Keratinocyte (primary cell): ENCODE measurements around the gene DUSP8. TPM values are rescaled to one million over a fixed set of nuclear protein-coding genes. Genes with fewer than 3 reads are reported as not detected.

Experiments
- DNase-seq: peaks from one replicate; pipeline ENCODE4 v3.0.0-alpha.2; 2011; ENCODE audit warnings: low read depth, missing footprints, low spot score
- FAIRE-seq: peaks from 2 replicates; lab custom pipeline; 2011; peaks lifted over from hg19 to GRCh38; lab: Jason Lieb, UNC
- H2AFZ ChIP-seq: 2 replicates; pipeline ENCODE4 v1.6.0; 2012; ENCODE audit warnings: low read length, control low read depth, inconsistent platforms; ENCODE audit not compliant: control insufficient read depth
- H3K27ac ChIP-seq: 2 replicates; pipeline ENCODE4 v1.5.1; 2011; ENCODE audit warnings: low read length; ENCODE audit not compliant: control insufficient read depth, insufficient read depth
- H3K27me3 ChIP-seq: 3 replicates; pipeline ENCODE4 v1.6.0; 2011; ENCODE audit warnings: low read length; ENCODE audit not compliant: control insufficient read depth, insufficient read depth; ENCODE audit errors: extremely low read depth
- H3K36me3 ChIP-seq, 2 experiments: 2 replicates in 1 of 2; 3 replicates in 1 of 2; pipeline ENCODE4 v1.5.1; 2011; ENCODE audit warnings: low read length in 2 of 2, mild to moderate bottlenecking in 1 of 2; ENCODE audit not compliant: control insufficient read depth in 2 of 2, insufficient read depth in 2 of 2; ENCODE audit errors: extremely low read depth in 1 of 2
- H3K4me1 ChIP-seq: 3 replicates; pipeline ENCODE4 v1.5.1; 2011; ENCODE audit warnings: low read length; ENCODE audit not compliant: control insufficient read depth, insufficient read depth; ENCODE audit errors: extremely low read depth
- H3K4me2 ChIP-seq: 3 replicates; pipeline ENCODE4 v1.6.0; 2011; ENCODE audit warnings: low read depth, low read length; ENCODE audit not compliant: control insufficient read depth, insufficient read depth; ENCODE audit errors: extremely low read depth
- H3K4me3 ChIP-seq, 3 experiments: fragments of 200-600 bp in 1 of 3; sonication (generic) in 1 of 3; 2 replicates in 2 of 3; 3 replicates in 1 of 3; pipeline ENCODE4 v1.5.1; 2011 to 2016; ENCODE audit warnings: low read length in 3 of 3, mild to moderate bottlenecking in 3 of 3, control low read depth in 2 of 3, inconsistent platforms in 1 of 3, low read depth in 1 of 3, mixed read lengths in 1 of 3, mixed run types in 1 of 3, moderate library complexity in 1 of 3; ENCODE audit not compliant: control insufficient read depth in 2 of 3, insufficient read depth in 2 of 3; ENCODE audit errors: extremely low read depth in 1 of 3
- H3K79me2 ChIP-seq: 2 replicates; pipeline ENCODE4 v1.6.0; 2012; ENCODE audit warnings: low read length; ENCODE audit not compliant: control insufficient read depth, insufficient read depth
- H3K9ac ChIP-seq: 3 replicates; pipeline ENCODE4 v1.6.0; 2011; ENCODE audit warnings: low read length; ENCODE audit not compliant: control insufficient read depth, insufficient read depth; ENCODE audit errors: extremely low read depth
- H3K9me1 ChIP-seq: 3 replicates; pipeline ENCODE4 v1.6.0; 2011; ENCODE audit warnings: low read length; ENCODE audit not compliant: control insufficient read depth, insufficient read depth; ENCODE audit errors: extremely low read depth
- H3K9me3 ChIP-seq: 2 replicates; pipeline ENCODE4 v1.5.1; 2012; ENCODE audit warnings: low read depth, low read length; ENCODE audit not compliant: control insufficient read depth
- H4K20me1 ChIP-seq: 3 replicates; pipeline ENCODE4 v1.6.0; 2011; ENCODE audit warnings: low read length; ENCODE audit not compliant: control insufficient read depth, insufficient read depth; ENCODE audit errors: extremely low read depth
- EZH2 ChIP-seq: IDR thresholded peaks from one replicate; pipeline ENCODE4 v1.6.1; 2012; ENCODE audit warnings: inconsistent platforms, mild to moderate bottlenecking, low read length, moderate library complexity
- dilution Hi-C: fragments of 300-500 bp; cut with MboI; formaldehyde crosslinking; loops from one replicate; pipeline ENCODE4 v1.7.0; 2020; ENCODE audit warnings: low sequenced_read_pairs; ENCODE audit not compliant: extremely low pct_ligation_motif_present
- polyA plus RNA-seq, 5 experiments: library from polyadenylated mRNA; depleted of rRNA in 3 of 5; stranded (reverse) in 3 of 5; stranded (forward) in 1 of 5; unstranded in 1 of 5; fragments of >200 nt; gene quantifications; 1 replicate in 1 of 5; 2 replicates in 3 of 5; 3 replicates in 1 of 5; pipeline versions ENCODE4 v1.2.1 to v1.2.3, GENCODE V29; 2011 to 2012; ENCODE audit warnings: missing spikeins in 2 of 5, low read depth in 1 of 5, low replicate concordance in 1 of 5
- TF ChIP-seq, protein P1 (sequence below), 3 experiments: IDR thresholded peaks in 1 of 3; conservative IDR thresholded peaks in 1 of 3; optimal IDR thresholded peaks in 1 of 3; 2 replicates in 2 of 3; 3 replicates in 1 of 3; pipeline versions ENCODE3 to v1.5.1; 2011; ENCODE audit warnings: low read length in 3 of 3, mild to moderate bottlenecking in 3 of 3, moderate library complexity in 2 of 3, control low read depth in 1 of 3, inconsistent platforms in 1 of 3; ENCODE audit not compliant: insufficient read depth in 2 of 3; ENCODE audit errors: extremely low read depth in 1 of 3

Gene DUSP8
- polyA plus RNA-seq, 1 donor (not counting 4 experiments of a cell fraction or from before 2014, with no cell fraction given): 0.58 TPM

DNA sequence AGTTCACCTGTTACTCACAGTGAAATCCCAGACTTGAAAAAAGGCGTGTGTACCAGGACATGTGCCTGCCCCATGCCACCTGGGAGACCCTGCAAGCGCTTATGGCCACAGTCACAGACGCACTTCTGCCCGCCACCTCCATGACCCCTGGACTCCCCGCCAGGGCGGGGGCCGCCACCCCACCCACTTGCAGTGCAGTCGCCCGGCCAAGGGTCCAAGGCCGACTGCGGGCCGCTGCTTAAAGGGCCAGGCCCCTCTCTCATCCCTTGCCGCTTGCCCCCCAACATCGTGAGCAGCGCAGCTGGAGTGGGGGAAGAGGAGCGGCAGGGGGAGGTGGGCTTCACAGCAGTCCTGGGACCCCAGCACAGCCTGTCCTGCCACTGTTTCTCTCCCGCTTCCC lies 10.8 kb downstream of the DUSP8 start:
- no peak overlapping the region for H3K9ac ChIP-seq
- H3K9me1 ChIP-seq: no peaks in the 10 kb centered on the region
- peaks cover 0 to 3% of the 10 kb centered on the region in 2 experiments for H3K36me3 ChIP-seq
- H3K4me3 ChIP-seq: no peak overlapping the region
- H3K9me3 ChIP-seq: no peaks in the 10 kb centered on the region
- no peaks in the 10 kb centered on the region for H4K20me1 ChIP-seq
- TF ChIP-seq EZH2: no peak
- TF ChIP-seq, protein P1, sequence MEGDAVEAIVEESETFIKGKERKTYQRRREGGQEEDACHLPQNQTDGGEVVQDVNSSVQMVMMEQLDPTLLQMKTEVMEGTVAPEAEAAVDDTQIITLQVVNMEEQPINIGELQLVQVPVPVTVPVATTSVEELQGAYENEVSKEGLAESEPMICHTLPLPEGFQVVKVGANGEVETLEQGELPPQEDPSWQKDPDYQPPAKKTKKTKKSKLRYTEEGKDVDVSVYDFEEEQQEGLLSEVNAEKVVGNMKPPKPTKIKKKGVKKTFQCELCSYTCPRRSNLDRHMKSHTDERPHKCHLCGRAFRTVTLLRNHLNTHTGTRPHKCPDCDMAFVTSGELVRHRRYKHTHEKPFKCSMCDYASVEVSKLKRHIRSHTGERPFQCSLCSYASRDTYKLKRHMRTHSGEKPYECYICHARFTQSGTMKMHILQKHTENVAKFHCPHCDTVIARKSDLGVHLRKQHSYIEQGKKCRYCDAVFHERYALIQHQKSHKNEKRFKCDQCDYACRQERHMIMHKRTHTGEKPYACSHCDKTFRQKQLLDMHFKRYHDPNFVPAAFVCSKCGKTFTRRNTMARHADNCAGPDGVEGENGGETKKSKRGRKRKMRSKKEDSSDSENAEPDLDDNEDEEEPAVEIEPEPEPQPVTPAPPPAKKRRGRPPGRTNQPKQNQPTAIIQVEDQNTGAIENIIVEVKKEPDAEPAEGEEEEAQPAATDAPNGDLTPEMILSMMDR (optimal IDR thresholded peaks at IDR 0.05 in 1 of 3, IDR thresholded peaks at IDR 0.05 in 1 of 3, conservative IDR thresholded peaks at IDR 0.05 in 1 of 3; ENCODE audit: extremely low read depth in 1 of 3, insufficient read depth in 2 of 3, low read length in 3 of 3): no peak
- H3K4me1 ChIP-seq: peaks cover 11% of the 10 kb centered on the region
- dilution Hi-C loops: no loop called here
- FAIRE-seq (no peak), DNase-seq (no peak)
- no peaks in the 10 kb centered on the region for H3K79me2 ChIP-seq
- H3K4me2 ChIP-seq: no peak overlapping the region
- no peak overlapping the region for H3K27ac ChIP-seq
- H3K27me3 ChIP-seq: no peaks in the 10 kb centered on the region
- no peak overlapping the region for H2AFZ ChIP-seq

DNA sequence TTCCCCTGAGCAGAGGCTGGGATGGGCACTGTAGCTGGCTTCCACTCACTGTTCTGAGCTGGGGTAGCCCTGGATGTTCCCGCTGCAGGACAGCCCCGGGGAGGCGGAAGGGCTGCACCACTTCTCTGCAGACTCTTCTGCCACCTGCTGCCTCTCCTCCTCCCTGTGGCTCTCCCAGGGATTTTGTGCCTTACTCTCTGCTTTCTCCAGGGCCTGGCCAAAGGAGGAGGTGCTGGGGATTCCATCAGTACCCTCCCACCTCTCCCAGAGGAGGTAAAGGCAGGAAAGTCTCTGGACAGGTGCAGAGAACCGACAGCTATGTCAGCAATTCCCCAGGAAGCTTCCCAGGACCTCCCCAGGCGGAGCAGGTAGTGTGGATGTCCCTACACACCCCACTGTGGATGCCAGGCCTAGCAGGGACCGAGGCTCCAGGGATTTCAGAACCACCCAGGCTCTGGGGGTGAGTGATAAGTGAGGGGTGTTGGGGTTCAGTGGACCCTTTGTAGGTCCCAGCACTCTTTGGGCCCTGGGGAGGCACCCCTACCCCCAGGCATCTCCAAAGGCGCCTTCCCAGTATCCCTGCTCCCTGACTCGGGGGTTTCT lies 11.3 kb downstream of the DUSP8 start:
- Histone ChIP-seq H3K79me2 (no peaks in the 10 kb centered on the region), H3K27ac (no peak overlapping the region), H3K4me3 (no peak overlapping the region), H3K9me3 (no peaks in the 10 kb centered on the region), H3K4me2 (no peak overlapping the region), H3K27me3 (no peaks in the 10 kb centered on the region), H3K36me3 (peaks cover 0 to 3% of the 10 kb centered on the region in 2 experiments), H3K9me1 (no peaks in the 10 kb centered on the region), H2AFZ (no peak overlapping the region), H3K9ac (no peak overlapping the region), H3K4me1 (peaks cover 11% of the 10 kb centered on the region), H4K20me1 (no peaks in the 10 kb centered on the region)
- TF ChIP-seq EZH2: no peak
- TF ChIP-seq, protein P1 (optimal IDR thresholded peaks at IDR 0.05 in 1 of 3, IDR thresholded peaks at IDR 0.05 in 1 of 3, conservative IDR thresholded peaks at IDR 0.05 in 1 of 3; ENCODE audit: extremely low read depth in 1 of 3, insufficient read depth in 2 of 3, low read length in 3 of 3): peak in 1 of 3 experiments; percentile 23
- dilution Hi-C loops: no loop called here
- DNase-seq (no peak), FAIRE-seq (no peak)
